Gastrocnemius medialis (tissue), 4 donors: ENCODE data around the gene TCP10L. TPM values are rescaled to one million over a fixed set of nuclear protein-coding genes. Genes with fewer than 3 reads are reported as not detected.

Experiments
- ATAC-seq, 2 donors: fragments of 150-250 bp; one replicate each; pipeline ENCODE4 v1.9.1; 2016
- DNase-seq, 2 donors: peaks; one replicate each; pipeline ENCODE4 v3.0.0-alpha.2; 2019
- H3K27ac ChIP-seq, 4 donors: fragments of 200-600 bp; sonication (generic); 1 replicate in 1 of 4; 2 replicates in 3 of 4; pipeline ENCODE4 v1.5.1; 2016 to 2018; ENCODE audit warnings: mild to moderate bottlenecking in 2 of 4, moderate library complexity in 1 of 4
- H3K27me3 ChIP-seq, 3 donors: fragments of 200-600 bp; sonication (generic) in 2 of 3; 1 replicate in 1 of 3; 2 replicates in 2 of 3; pipeline versions ENCODE4 v1.5.1 to v1.6.0; 2016 to 2019; ENCODE audit warnings: mild to moderate bottlenecking in 1 of 3, moderate library complexity in 1 of 3
- H3K36me3 ChIP-seq, 2 donors: fragments of 200-600 bp; sonication (generic) in 1 of 2; one replicate each; pipeline ENCODE4 v1.5.1; 2017 to 2018
- H3K4me1 ChIP-seq, 2 donors: fragments of 200-600 bp; sonication (generic) in 1 of 2; one replicate each; pipeline ENCODE4 v1.5.1; 2016 to 2017; ENCODE audit warnings: mild to moderate bottlenecking in 2 of 2
- H3K4me3 ChIP-seq, 4 donors: fragments of 200-600 bp; sonication (generic) in 3 of 4; 1 replicate in 1 of 4; 2 replicates in 3 of 4; pipeline ENCODE4 v1.5.1; 2016 to 2019; ENCODE audit warnings: mild to moderate bottlenecking in 2 of 4
- H3K9me3 ChIP-seq, 3 donors: fragments of 200-600 bp; sonication (generic) in 2 of 3; 1 replicate in 1 of 3; 2 replicates in 2 of 3; pipeline ENCODE4 v1.5.1; 2016 to 2019
- POLR2A ChIP-seq, 2 donors: fragments of 450-650 bp; IDR thresholded peaks; one replicate each; pipeline ENCODE4 v1.6.1; 2017; ENCODE audit warnings: antibody characterized with exemption in 2 of 2, mild to moderate bottlenecking in 2 of 2, moderate library complexity in 2 of 2
- in situ Hi-C, 4 donors: fragments of 200-750 bp; cut with MboI; loops; one replicate each; pipeline versions ENCODE4 v1.15.0 to v1.8.0; 2017; ENCODE audit warnings: low sequenced_read_pairs in 4 of 4
- intact Hi-C: fragments of 100-400 bp; cut with DNase I; formaldehyde crosslinking; loops from one replicate; pipeline ENCODE4 v1.15.1; 2023; ENCODE audit warnings: low total_unique reads
- total RNA-seq, 4 donors: library from RNA; depleted of rRNA; stranded (reverse); fragments of >200 nt; gene quantifications; one replicate each; pipeline versions ENCODE4 v1.1.0 to v1.2.3, GENCODE V29; 2016
- TF ChIP-seq, protein P1 (sequence below), 5 experiments: fragments of 450-650 bp in 3 of 5; fragments of 200-600 bp in 2 of 5; sonication (generic) in 2 of 5; IDR thresholded peaks in 4 of 5; conservative IDR thresholded peaks in 1 of 5; 1 replicate in 4 of 5; 2 replicates in 1 of 5; pipeline ENCODE4 v1.5.1; 2016 to 2019; ENCODE audit warnings: antibody characterized with exemption in 5 of 5, mild to moderate bottlenecking in 3 of 5, moderate library complexity in 3 of 5

The TCP10L gene
- total RNA-seq, 4 donors from 2014 or later: 0.19 to 0.36 (median 0.33) TPM

DNA sequence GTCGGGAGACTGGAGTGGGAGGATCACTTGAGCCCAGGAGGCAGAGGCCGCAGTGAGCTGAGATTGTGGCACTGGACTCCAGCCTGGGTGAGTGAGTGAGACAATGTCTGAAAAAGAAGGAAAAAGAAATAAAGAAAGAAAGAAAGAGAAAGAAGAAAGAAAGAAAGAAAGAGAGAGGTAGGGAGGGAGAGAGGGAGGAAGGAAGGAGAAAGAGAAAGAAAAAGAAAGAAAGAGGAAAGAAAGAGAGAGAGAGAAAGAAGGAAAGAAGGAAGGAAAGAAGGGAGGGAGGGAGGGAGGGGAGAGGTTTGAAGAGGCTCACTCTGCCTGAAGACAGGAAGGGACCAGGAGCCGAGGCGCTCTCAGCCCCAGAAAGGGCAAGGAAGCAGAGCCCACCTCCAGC, 4.8 kb upstream of the TCP10L start:
- Histone ChIP-seq H3K27me3 (no peaks in the 10 kb centered on the region), H3K27ac (no peak overlapping the region), H3K4me1 (no peaks in the 10 kb centered on the region), H3K4me3 (no peak overlapping the region), H3K9me3 (no peaks in the 10 kb centered on the region), H3K36me3 (no peaks in the 10 kb centered on the region)
- ATAC-seq (no peak), DNase-seq (no peak)
- TF ChIP-seq, protein P1, sequence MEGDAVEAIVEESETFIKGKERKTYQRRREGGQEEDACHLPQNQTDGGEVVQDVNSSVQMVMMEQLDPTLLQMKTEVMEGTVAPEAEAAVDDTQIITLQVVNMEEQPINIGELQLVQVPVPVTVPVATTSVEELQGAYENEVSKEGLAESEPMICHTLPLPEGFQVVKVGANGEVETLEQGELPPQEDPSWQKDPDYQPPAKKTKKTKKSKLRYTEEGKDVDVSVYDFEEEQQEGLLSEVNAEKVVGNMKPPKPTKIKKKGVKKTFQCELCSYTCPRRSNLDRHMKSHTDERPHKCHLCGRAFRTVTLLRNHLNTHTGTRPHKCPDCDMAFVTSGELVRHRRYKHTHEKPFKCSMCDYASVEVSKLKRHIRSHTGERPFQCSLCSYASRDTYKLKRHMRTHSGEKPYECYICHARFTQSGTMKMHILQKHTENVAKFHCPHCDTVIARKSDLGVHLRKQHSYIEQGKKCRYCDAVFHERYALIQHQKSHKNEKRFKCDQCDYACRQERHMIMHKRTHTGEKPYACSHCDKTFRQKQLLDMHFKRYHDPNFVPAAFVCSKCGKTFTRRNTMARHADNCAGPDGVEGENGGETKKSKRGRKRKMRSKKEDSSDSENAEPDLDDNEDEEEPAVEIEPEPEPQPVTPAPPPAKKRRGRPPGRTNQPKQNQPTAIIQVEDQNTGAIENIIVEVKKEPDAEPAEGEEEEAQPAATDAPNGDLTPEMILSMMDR (IDR thresholded peaks at IDR 0.05 in 4 of 5, conservative IDR thresholded peaks at IDR 0.05 in 1 of 5): no peak
- no peak for TF ChIP-seq POLR2A (IDR thresholded peaks at IDR 0.05)
- in situ Hi-C loops (no loop called here), intact Hi-C loops (no loop called here)

DNA sequence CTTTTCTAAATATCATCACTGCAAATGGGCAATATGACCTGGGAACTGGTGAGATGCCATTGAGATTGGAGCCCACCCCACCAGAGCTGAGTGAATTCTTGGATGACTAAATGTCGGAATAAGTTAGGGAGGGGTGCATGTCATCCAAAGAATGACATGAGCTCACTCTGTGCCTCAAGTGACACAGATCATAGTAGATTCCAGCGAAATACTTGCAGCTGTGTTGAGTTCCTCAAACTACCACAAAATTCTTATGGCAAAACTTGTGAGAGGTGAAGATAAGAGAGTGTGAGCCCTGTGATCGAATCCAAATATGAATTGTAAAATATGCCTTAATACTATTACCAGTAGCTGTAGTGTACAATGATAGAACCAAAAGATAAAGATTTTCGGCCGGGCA, 2.3 kb upstream of the TCP10L start:
- no peaks in the 10 kb centered on the region for H3K27me3 ChIP-seq
- in situ Hi-C loops: no loop called here
- intact Hi-C loops: no loop called here
- H3K9me3 ChIP-seq: no peaks in the 10 kb centered on the region
- H3K27ac ChIP-seq: no peak overlapping the region
- no peak for TF ChIP-seq POLR2A (IDR thresholded peaks at IDR 0.05)
- TF ChIP-seq, protein P1 (IDR thresholded peaks at IDR 0.05 in 4 of 5, conservative IDR thresholded peaks at IDR 0.05 in 1 of 5): no peak
- ATAC-seq (no peak), DNase-seq (no peak)
- no peak overlapping the region for H3K4me3 ChIP-seq
- no peaks in the 10 kb centered on the region for H3K4me1 ChIP-seq
- H3K36me3 ChIP-seq: no peaks in the 10 kb centered on the region

DNA sequence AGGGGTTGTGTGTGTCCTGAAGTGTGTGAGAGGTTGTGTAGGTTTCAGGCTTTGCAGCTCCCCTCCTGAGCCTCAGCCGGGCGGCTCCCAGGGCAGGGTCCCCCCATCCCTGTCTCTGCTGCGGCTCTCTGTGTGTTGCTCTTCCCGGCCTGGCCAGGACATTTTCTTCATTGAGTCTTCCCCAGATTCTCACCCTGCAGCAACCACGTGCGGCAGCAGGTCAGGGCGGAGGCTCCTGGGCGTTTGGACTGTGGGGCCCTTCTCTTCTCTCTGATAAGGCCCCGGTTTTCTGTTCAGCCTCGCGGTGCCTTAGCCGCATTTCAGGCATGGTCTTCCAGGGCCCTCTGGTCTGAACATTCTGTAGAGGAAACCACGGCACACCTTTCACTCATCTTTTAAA, 1.8 kb upstream of the TCP10L start:
- DNase-seq: no peak
- in situ Hi-C loops (no loop called here), intact Hi-C loops (no loop called here)
- Histone ChIP-seq H3K4me1 (no peaks in the 10 kb centered on the region), H3K36me3 (no peaks in the 10 kb centered on the region), H3K27me3 (no peaks in the 10 kb centered on the region), H3K27ac (no peak overlapping the region), H3K4me3 (no peak overlapping the region), H3K9me3 (no peaks in the 10 kb centered on the region)
- ATAC-seq: no peak
- TF ChIP-seq, protein P1 (IDR thresholded peaks at IDR 0.05 in 4 of 5, conservative IDR thresholded peaks at IDR 0.05 in 1 of 5): no peak
- TF ChIP-seq POLR2A (IDR thresholded peaks at IDR 0.05): no peak

DNA sequence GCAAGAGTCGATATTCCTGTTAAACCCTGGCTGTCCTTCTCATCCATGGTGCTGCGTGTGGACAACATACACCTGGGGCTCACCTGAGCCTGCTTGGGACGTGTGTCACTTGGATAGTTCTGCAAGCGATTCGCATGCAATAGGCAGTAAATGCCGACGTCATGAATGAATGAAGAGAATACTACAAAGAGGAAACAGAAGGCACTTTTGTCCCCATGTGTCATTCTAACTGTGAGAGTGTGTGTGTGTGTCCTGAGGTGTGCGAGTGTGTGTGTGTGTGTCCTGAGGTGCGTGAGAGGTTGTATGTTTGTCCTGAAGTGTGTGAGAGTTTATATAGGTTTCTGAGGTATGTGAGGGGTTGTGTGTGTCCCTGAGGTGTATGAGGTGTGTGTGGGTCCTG, 647 bp upstream of the TCP10L start:
- in situ Hi-C loops: no loop called here
- no peak for ATAC-seq

DNA sequence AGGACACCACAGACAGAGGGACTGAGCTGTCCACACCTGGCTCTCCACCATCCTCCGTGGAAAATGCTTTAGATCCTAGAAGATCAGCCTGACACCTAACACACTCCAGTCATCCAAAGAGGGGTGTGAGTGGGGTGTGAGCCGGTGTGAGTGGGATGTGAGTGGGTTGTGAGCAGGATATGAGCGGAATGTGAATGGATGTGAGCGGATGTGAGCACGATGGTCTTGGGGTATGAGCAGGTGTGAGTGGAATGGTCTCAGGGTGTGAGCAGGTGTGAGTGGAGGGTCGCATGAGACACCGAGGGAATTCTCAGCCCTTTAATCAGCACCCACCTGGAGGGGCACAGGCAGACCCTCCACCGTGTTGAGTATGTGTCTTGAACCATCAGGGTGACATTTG, 851 bp downstream of the TCP10L start:
- TF ChIP-seq, protein P1 (IDR thresholded peaks at IDR 0.05 in 4 of 5, conservative IDR thresholded peaks at IDR 0.05 in 1 of 5): no peak
- no peak for TF ChIP-seq POLR2A (IDR thresholded peaks at IDR 0.05)
- DNase-seq: no peak
- H3K4me1 ChIP-seq: no peaks in the 10 kb centered on the region
- H3K9me3 ChIP-seq: no peaks in the 10 kb centered on the region
- intact Hi-C loops: no loop called here
- H3K36me3 ChIP-seq: no peaks in the 10 kb centered on the region
- no peak overlapping the region for H3K4me3 ChIP-seq
- H3K27ac ChIP-seq: no peak overlapping the region
- in situ Hi-C loops: no loop called here
- H3K27me3 ChIP-seq: no peaks in the 10 kb centered on the region
- no peak for ATAC-seq

More for the DNA sequence above, 647 bp upstream of the TCP10L start:
- intact Hi-C loops: no loop called here
- no peaks in the 10 kb centered on the region for H3K36me3 ChIP-seq
- H3K4me3 ChIP-seq: no peak overlapping the region
- TF ChIP-seq, protein P1 (IDR thresholded peaks at IDR 0.05 in 4 of 5, conservative IDR thresholded peaks at IDR 0.05 in 1 of 5): no peak
- no peak for TF ChIP-seq POLR2A (IDR thresholded peaks at IDR 0.05)
- no peaks in the 10 kb centered on the region for H3K4me1 ChIP-seq
- DNase-seq: no peak
- no peak overlapping the region for H3K27ac ChIP-seq
- no peaks in the 10 kb centered on the region for H3K27me3 ChIP-seq
- no peaks in the 10 kb centered on the region for H3K9me3 ChIP-seq
